ENCODE measurements around the gene TRIM37.

DNA sequence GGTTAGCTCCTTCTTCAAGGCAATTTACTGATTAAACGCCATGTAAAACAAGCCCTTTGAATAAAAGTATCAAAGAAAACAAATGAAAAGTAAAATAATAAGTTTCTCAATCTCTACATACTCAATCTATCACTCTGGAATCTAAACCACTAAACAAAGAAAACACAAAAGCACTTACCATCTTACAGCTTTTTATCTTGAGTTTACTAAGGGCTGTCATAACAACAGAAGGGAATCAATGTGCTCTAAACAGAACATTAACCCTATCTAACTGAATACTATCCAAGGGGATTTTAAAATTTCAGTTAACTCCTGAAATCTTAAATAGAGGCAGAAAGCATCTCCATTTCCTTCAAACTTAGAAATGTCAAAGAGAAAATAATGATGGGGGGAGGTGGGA, 44.9 kb upstream of the TRIM37 start:
- TF ChIP-seq EZH2 (IDR thresholded peaks at IDR 0.05; ENCODE audit: borderline replicate concordance, low read depth, low read length, severe bottlenecking) (no peak), CTCF (IDR thresholded peaks at IDR 0.05; ENCODE audit: borderline replicate concordance, extremely low read depth, low read length, poor library complexity, severe bottlenecking) (no peak)

Measured in DND-41 (cell line).